GM12891 (cell line): ENCODE results near the gene ZNF714.

Experiments
- POLR2A ChIP-seq: IDR thresholded peaks from 2 replicates; pipeline ENCODE4 v1.6.1; 2011; ENCODE audit warnings: low read depth, low read length, control low read depth
- POU2F2 ChIP-seq: IDR thresholded peaks from 2 replicates; pipeline ENCODE4 v1.6.1; 2011; ENCODE audit warnings: low read depth, mild to moderate bottlenecking, control low read depth, low read length, moderate library complexity
- TAF1 ChIP-seq: IDR thresholded peaks from 2 replicates; pipeline ENCODE4 v1.6.1; 2011; ENCODE audit warnings: low read depth, low read length, control low read depth

DNA sequence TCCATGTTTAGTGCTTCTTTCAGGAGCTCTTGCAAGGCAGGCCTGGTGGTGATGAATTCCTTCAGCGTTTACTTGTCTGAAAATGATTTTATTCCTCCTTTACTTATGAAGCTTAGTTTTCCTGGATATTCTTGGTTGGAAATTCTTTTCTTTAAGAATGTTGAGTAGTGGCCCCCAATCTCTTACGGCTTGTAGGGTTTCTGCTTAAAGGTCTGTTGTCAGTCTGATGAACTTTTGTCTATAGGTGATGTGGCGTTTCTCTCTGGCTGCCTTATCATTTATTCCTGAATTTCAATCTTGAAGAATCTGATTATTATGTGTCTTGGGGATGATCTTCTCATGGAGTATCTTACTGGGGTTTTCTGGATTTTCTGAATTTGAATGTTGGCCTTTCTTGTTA, 35.5 kb upstream of the ZNF714 start:
- TF ChIP-seq POLR2A: no peak
- TF ChIP-seq POU2F2: no peak
- TF ChIP-seq TAF1: no peak
